ENCODE measurements around the gene SH3RF2.
A peak's percentile ranks its signal among the peaks of the same experiment; 100 is the strongest.

SH3RF2 gene

GRCh38 chr5:146049704-146050026, 113.3 kb downstream of the SH3RF2 start:
- DNase-seq (ENCODE audit: low read depth): no peak
- Histone ChIP-seq H3K27me3 (replicated peaks; ENCODE audit: control insufficient read depth, insufficient read depth, low read length) (no peaks in the 10 kb centered on the region), H3K4me1 (ENCODE audit: control insufficient read depth, insufficient read depth, low read length) (no peaks in the 10 kb centered on the region), H3K4me3 (ENCODE audit: low read length) (no peak overlapping the region), H3K9me3 (ENCODE audit: control insufficient read depth, low read length) (no peaks in the 10 kb centered on the region), H3K9ac (ENCODE audit: low read length) (no peak overlapping the region), H3K36me3 (ENCODE audit: control insufficient read depth, insufficient read depth, low read length, severe bottlenecking) (no peaks in the 10 kb centered on the region)

GRCh38 chr5:146050086-146050485, 113.7 kb downstream of the SH3RF2 start:
- Histone ChIP-seq H3K27me3 (replicated peaks; ENCODE audit: control insufficient read depth, insufficient read depth, low read length) (no peaks in the 10 kb centered on the region), H3K9ac (ENCODE audit: low read length) (no peak overlapping the region), H3K36me3 (ENCODE audit: control insufficient read depth, insufficient read depth, low read length, severe bottlenecking) (no peaks in the 10 kb centered on the region), H3K4me3 (ENCODE audit: low read length) (no peak overlapping the region), H3K9me3 (ENCODE audit: control insufficient read depth, low read length) (no peaks in the 10 kb centered on the region), H3K4me1 (ENCODE audit: control insufficient read depth, insufficient read depth, low read length) (no peaks in the 10 kb centered on the region)
- no peak for DNase-seq (ENCODE audit: low read depth)

- no peaks in the 10 kb centered on the region for H3K4me1 ChIP-seq (ENCODE audit: control insufficient read depth, insufficient read depth, low read length)
- DNase-seq (ENCODE audit: low read depth): peak; percentile 25
- H3K9ac ChIP-seq (ENCODE audit: low read length): no peak overlapping the region
- no peaks in the 10 kb centered on the region for H3K9me3 ChIP-seq (ENCODE audit: control insufficient read depth, low read length)
- H3K4me3 ChIP-seq (ENCODE audit: low read length): no peak overlapping the region
- no peaks in the 10 kb centered on the region for H3K36me3 ChIP-seq (ENCODE audit: control insufficient read depth, insufficient read depth, low read length, severe bottlenecking)
- H3K27me3 ChIP-seq (replicated peaks; ENCODE audit: control insufficient read depth, insufficient read depth, low read length): no peaks in the 10 kb centered on the region
Measured at GRCh38 chr5:146051678-146052077, 115.3 kb downstream of the SH3RF2 start.

GRCh38 chr5:146052780-146053179, 116.4 kb downstream of the SH3RF2 start:
- H3K27me3 ChIP-seq (replicated peaks; ENCODE audit: control insufficient read depth, insufficient read depth, low read length): peaks cover 2% of the 10 kb centered on the region
- H3K4me1 ChIP-seq (ENCODE audit: control insufficient read depth, insufficient read depth, low read length): no peaks in the 10 kb centered on the region
- no peaks in the 10 kb centered on the region for H3K36me3 ChIP-seq (ENCODE audit: control insufficient read depth, insufficient read depth, low read length, severe bottlenecking)
- no peak overlapping the region for H3K9ac ChIP-seq (ENCODE audit: low read length)
- H3K9me3 ChIP-seq (ENCODE audit: control insufficient read depth, low read length): no peaks in the 10 kb centered on the region
- DNase-seq (ENCODE audit: low read depth): no peak
- no peak overlapping the region for H3K4me3 ChIP-seq (ENCODE audit: low read length)

- H3K36me3 ChIP-seq (ENCODE audit: control insufficient read depth, insufficient read depth, low read length, severe bottlenecking): no peaks in the 10 kb centered on the region
- no peak overlapping the region for H3K9ac ChIP-seq (ENCODE audit: low read length)
- H3K4me1 ChIP-seq (ENCODE audit: control insufficient read depth, insufficient read depth, low read length): no peaks in the 10 kb centered on the region
- DNase-seq (ENCODE audit: low read depth): no peak
- no peak overlapping the region for H3K4me3 ChIP-seq (ENCODE audit: low read length)
- peaks cover 7% of the 10 kb centered on the region for H3K27me3 ChIP-seq (replicated peaks; ENCODE audit: control insufficient read depth, insufficient read depth, low read length)
- no peaks in the 10 kb centered on the region for H3K9me3 ChIP-seq (ENCODE audit: control insufficient read depth, low read length)
Measured at GRCh38 chr5:146055432-146055831, 119.1 kb downstream of the SH3RF2 start.

GRCh38 chr5:146059460-146060220, 123.3 kb downstream of the SH3RF2 start:
- Histone ChIP-seq H3K4me1 (ENCODE audit: control insufficient read depth, insufficient read depth, low read length) (no peaks in the 10 kb centered on the region), H3K9ac (ENCODE audit: low read length) (no peak overlapping the region), H3K36me3 (ENCODE audit: control insufficient read depth, insufficient read depth, low read length, severe bottlenecking) (no peaks in the 10 kb centered on the region), H3K9me3 (ENCODE audit: control insufficient read depth, low read length) (no peaks in the 10 kb centered on the region), H3K4me3 (ENCODE audit: low read length) (no peak overlapping the region), H3K27me3 (replicated peaks; ENCODE audit: control insufficient read depth, insufficient read depth, low read length) (peaks cover 7% of the 10 kb centered on the region)
- no peak for DNase-seq (ENCODE audit: low read depth)

GRCh38 chr5:146060221-146060585, 123.8 kb downstream of the SH3RF2 start:
- peaks cover 7% of the 10 kb centered on the region for H3K27me3 ChIP-seq (replicated peaks; ENCODE audit: control insufficient read depth, insufficient read depth, low read length)
- H3K9me3 ChIP-seq (ENCODE audit: control insufficient read depth, low read length): no peaks in the 10 kb centered on the region
- no peak for DNase-seq (ENCODE audit: low read depth)
- no peaks in the 10 kb centered on the region for H3K4me1 ChIP-seq (ENCODE audit: control insufficient read depth, insufficient read depth, low read length)
- H3K9ac ChIP-seq (ENCODE audit: low read length): no peak overlapping the region
- H3K36me3 ChIP-seq (ENCODE audit: control insufficient read depth, insufficient read depth, low read length, severe bottlenecking): no peaks in the 10 kb centered on the region
- no peak overlapping the region for H3K4me3 ChIP-seq (ENCODE audit: low read length)

- H3K4me1 ChIP-seq (ENCODE audit: control insufficient read depth, insufficient read depth, low read length): no peaks in the 10 kb centered on the region
- H3K9me3 ChIP-seq (ENCODE audit: control insufficient read depth, low read length): no peaks in the 10 kb centered on the region
- no peaks in the 10 kb centered on the region for H3K27me3 ChIP-seq (replicated peaks; ENCODE audit: control insufficient read depth, insufficient read depth, low read length)
- no peak overlapping the region for H3K9ac ChIP-seq (ENCODE audit: low read length)
- H3K4me3 ChIP-seq (ENCODE audit: low read length): no peak overlapping the region
- no peaks in the 10 kb centered on the region for H3K36me3 ChIP-seq (ENCODE audit: control insufficient read depth, insufficient read depth, low read length, severe bottlenecking)
- no peak for DNase-seq (ENCODE audit: low read depth)
Measured at GRCh38 chr5:146066968-146067367, 130.6 kb downstream of the SH3RF2 start.

GRCh38 chr5:146068206-146068605, 131.8 kb downstream of the SH3RF2 start:
- no peaks in the 10 kb centered on the region for H3K36me3 ChIP-seq (ENCODE audit: control insufficient read depth, insufficient read depth, low read length, severe bottlenecking)
- no peak for DNase-seq (ENCODE audit: low read depth)

GRCh38 chr5:146068977-146069779, 132.8 kb downstream of the SH3RF2 start:
- DNase-seq (ENCODE audit: low read depth): no peak
- no peak overlapping the region for H3K4me3 ChIP-seq (ENCODE audit: low read length)
- H3K4me1 ChIP-seq (ENCODE audit: control insufficient read depth, insufficient read depth, low read length): no peaks in the 10 kb centered on the region
- H3K36me3 ChIP-seq (ENCODE audit: control insufficient read depth, insufficient read depth, low read length, severe bottlenecking): no peaks in the 10 kb centered on the region
- no peaks in the 10 kb centered on the region for H3K9me3 ChIP-seq (ENCODE audit: control insufficient read depth, low read length)
- H3K27me3 ChIP-seq (replicated peaks; ENCODE audit: control insufficient read depth, insufficient read depth, low read length): peaks cover 12% of the 10 kb centered on the region
- no peak overlapping the region for H3K9ac ChIP-seq (ENCODE audit: low read length)

More at GRCh38 chr5:146068206-146068605, 131.8 kb downstream of the SH3RF2 start:
- Histone ChIP-seq H3K9me3 (ENCODE audit: control insufficient read depth, low read length) (no peaks in the 10 kb centered on the region), H3K27me3 (replicated peaks; ENCODE audit: control insufficient read depth, insufficient read depth, low read length) (peaks cover 6% of the 10 kb centered on the region), H3K4me1 (ENCODE audit: control insufficient read depth, insufficient read depth, low read length) (no peaks in the 10 kb centered on the region), H3K9ac (ENCODE audit: low read length) (no peak overlapping the region), H3K4me3 (ENCODE audit: low read length) (no peak overlapping the region)

GRCh38 chr5:146069780-146070099, 133.4 kb downstream of the SH3RF2 start:
- Histone ChIP-seq H3K4me1 (ENCODE audit: control insufficient read depth, insufficient read depth, low read length) (no peaks in the 10 kb centered on the region), H3K9me3 (ENCODE audit: control insufficient read depth, low read length) (no peaks in the 10 kb centered on the region), H3K4me3 (ENCODE audit: low read length) (no peak overlapping the region), H3K9ac (ENCODE audit: low read length) (no peak overlapping the region), H3K36me3 (ENCODE audit: control insufficient read depth, insufficient read depth, low read length, severe bottlenecking) (no peaks in the 10 kb centered on the region), H3K27me3 (replicated peaks; ENCODE audit: control insufficient read depth, insufficient read depth, low read length) (peaks cover 12% of the 10 kb centered on the region)
- no peak for DNase-seq (ENCODE audit: low read depth)
